K562 (cell line): ENCODE measurements around the gene PLXND1.

ENCODE experiments used
- BCL6 ChIP-seq: fragments of 250-450 bp; sonication (Bioruptor Pico); IDR thresholded peaks from 2 replicates; pipeline ENCODE4 v1.4.0; 2020
- EP300 ChIP-seq: IDR thresholded peaks from 2 replicates; pipeline ENCODE4 v1.6.1; 2012; ENCODE audit warnings: low read length, improper control_type of control experiment
- TAF1 ChIP-seq: IDR thresholded peaks from 2 replicates; pipeline ENCODE4 v1.6.1; 2011; ENCODE audit warnings: mild to moderate bottlenecking, low read length, moderate library complexity; ENCODE audit not compliant: insufficient read depth, control insufficient read depth, severe bottlenecking; ENCODE audit errors: extremely low read depth
- ZNF24 ChIP-seq: fragments of 450-650 bp; IDR thresholded peaks from 2 replicates; pipeline ENCODE4 v1.6.1; 2016
- ZZZ3 ChIP-seq: fragments of 450-650 bp; IDR thresholded peaks from 2 replicates; pipeline ENCODE4 v1.6.1; 2016; ENCODE audit warnings: antibody characterized with exemption, mild to moderate bottlenecking, moderate library complexity
- TF ChIP-seq, protein P1 (sequence below), 3 experiments: IDR thresholded peaks in 2 of 3; conservative IDR thresholded peaks in 1 of 3; 2 replicates each; pipeline ENCODE4 v1.5.1; 2011 to 2012; ENCODE audit warnings: low read length in 3 of 3, mild to moderate bottlenecking in 3 of 3, control low read depth in 2 of 3, improper control_type of control experiment in 1 of 3, inconsistent platforms in 1 of 3, low read depth in 1 of 3, mixed read lengths in 1 of 3, moderate library complexity in 1 of 3; ENCODE audit not compliant: insufficient read depth in 2 of 3

DNA sequence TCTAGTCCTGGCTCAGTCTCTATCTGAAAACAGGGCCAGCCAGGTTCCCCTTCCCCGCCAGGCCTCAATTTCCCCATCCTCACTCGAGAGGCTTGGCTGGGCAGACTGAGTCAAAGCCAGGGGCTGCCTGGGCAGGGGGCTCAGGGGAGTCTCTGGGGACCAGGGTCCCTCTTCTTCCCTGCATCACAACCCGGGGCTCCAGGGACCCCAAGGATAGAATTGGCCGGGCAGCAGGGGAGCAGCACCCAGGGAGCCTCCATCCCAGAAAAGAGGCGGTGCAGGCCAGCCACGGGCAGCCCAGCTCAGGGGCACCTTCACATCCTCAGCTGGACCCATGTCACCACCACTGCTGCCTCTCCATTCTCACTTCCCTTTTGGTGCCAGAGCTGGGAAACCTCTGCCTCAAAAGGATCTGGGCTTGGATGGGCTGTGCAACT is 13.3 kb upstream of the PLXND1 start:
- TF ChIP-seq ZZZ3 (no peak), EP300 (no peak), TAF1 (no peak), BCL6 (CRISPR knock-in tag) (no peak), ZNF24 (no peak)
- TF ChIP-seq, protein P1, sequence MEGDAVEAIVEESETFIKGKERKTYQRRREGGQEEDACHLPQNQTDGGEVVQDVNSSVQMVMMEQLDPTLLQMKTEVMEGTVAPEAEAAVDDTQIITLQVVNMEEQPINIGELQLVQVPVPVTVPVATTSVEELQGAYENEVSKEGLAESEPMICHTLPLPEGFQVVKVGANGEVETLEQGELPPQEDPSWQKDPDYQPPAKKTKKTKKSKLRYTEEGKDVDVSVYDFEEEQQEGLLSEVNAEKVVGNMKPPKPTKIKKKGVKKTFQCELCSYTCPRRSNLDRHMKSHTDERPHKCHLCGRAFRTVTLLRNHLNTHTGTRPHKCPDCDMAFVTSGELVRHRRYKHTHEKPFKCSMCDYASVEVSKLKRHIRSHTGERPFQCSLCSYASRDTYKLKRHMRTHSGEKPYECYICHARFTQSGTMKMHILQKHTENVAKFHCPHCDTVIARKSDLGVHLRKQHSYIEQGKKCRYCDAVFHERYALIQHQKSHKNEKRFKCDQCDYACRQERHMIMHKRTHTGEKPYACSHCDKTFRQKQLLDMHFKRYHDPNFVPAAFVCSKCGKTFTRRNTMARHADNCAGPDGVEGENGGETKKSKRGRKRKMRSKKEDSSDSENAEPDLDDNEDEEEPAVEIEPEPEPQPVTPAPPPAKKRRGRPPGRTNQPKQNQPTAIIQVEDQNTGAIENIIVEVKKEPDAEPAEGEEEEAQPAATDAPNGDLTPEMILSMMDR (IDR thresholded peaks at IDR 0.05 in 2 of 3, conservative IDR thresholded peaks at IDR 0.05 in 1 of 3; ENCODE audit: insufficient read depth in 2 of 3, low read depth in 1 of 3, low read length in 3 of 3): no peak
